SK-N-SH (cell line): ENCODE measurements around the gene PKP4. TPM values are rescaled to one million over a fixed set of nuclear protein-coding genes. Genes with fewer than 3 reads are reported as not detected.

Experiments used
- CTCF ChIA-PET: fragments of 300-600, 350-600 bp; formaldehyde crosslinking; extraction: SDS; loops from one replicate; lab custom pipeline; 2021; lab: Yijun Ruan, JAX
- POLR2A ChIA-PET: fragments of 350-600 bp; sonication (Branson Sonifier 250); formaldehyde crosslinking; extraction: SDS; loops from one replicate; lab custom pipeline; 2020; ENCODE audit warnings: antibody characterized with exemption, inconsistent platforms; lab: Yijun Ruan, JAX
- DNase-seq: peaks from one replicate; pipeline ENCODE4 v3.0.0; 2012
- H2AFZ ChIP-seq: fragments of 200-600 bp; sonication (generic); 2 replicates; pipeline ENCODE4 v1.8.1; 2016; ENCODE audit warnings: antibody characterized with exemption, mild to moderate bottlenecking, low read depth
- H3F3A ChIP-seq: fragments of 200-600 bp; sonication (generic); replicated peaks from 2 replicates; pipeline ENCODE3; 2016; ENCODE audit warnings: antibody characterized with exemption, mild to moderate bottlenecking; ENCODE audit not compliant: insufficient read depth
- H3K27ac ChIP-seq, 2 experiments: fragments of 200-500 bp in 1 of 2; fragments of 200-600 bp in 1 of 2; sonication (Bioruptor generic) in 1 of 2; sonication (generic), shearing (Covaris generic) in 1 of 2; 2 replicates each; pipeline versions ENCODE4 v1.5.1 to v1.6.1; 2014 to 2016; ENCODE audit warnings: low read depth in 2 of 2, inconsistent platforms in 1 of 2, low read length in 1 of 2, mild to moderate bottlenecking in 1 of 2, mixed read lengths in 1 of 2
- H3K27me3 ChIP-seq: fragments of 200-600 bp; sonication (generic), shearing (Covaris generic); 2 replicates; pipeline ENCODE4 v1.6.1; 2016; ENCODE audit warnings: mixed run types; ENCODE audit not compliant: insufficient read depth
- H3K36me3 ChIP-seq, 2 experiments: fragments of 200-500 bp in 1 of 2; fragments of 200-600 bp in 1 of 2; sonication (Bioruptor generic) in 1 of 2; sonication (generic) in 1 of 2; replicated peaks in 1 of 2; 2 replicates each; pipeline versions ENCODE3 to v1.5.1; 2014 to 2016; ENCODE audit warnings: low read length in 1 of 2, mild to moderate bottlenecking in 1 of 2; ENCODE audit not compliant: insufficient read depth in 2 of 2, control insufficient read depth in 1 of 2
- H3K4me1 ChIP-seq, 2 experiments: fragments of 200-500 bp in 1 of 2; fragments of 200-600 bp in 1 of 2; sonication (Bioruptor generic) in 1 of 2; sonication (generic), shearing (Covaris generic) in 1 of 2; 2 replicates each; pipeline versions ENCODE4 v1.5.1 to v1.6.1; 2014 to 2016; ENCODE audit warnings: low read depth in 1 of 2, low read length in 1 of 2, mixed run types in 1 of 2; ENCODE audit not compliant: insufficient read depth in 2 of 2, control insufficient read depth in 1 of 2
- H3K4me2 ChIP-seq: fragments of 200-600 bp; sonication (generic), shearing (Covaris generic); 2 replicates; pipeline ENCODE4 v1.6.1; 2017; ENCODE audit warnings: mixed run types
- H3K4me3 ChIP-seq, 2 experiments: fragments of 200-500 bp in 1 of 2; fragments of 200-600 bp in 1 of 2; sonication (Bioruptor generic) in 1 of 2; sonication (generic), shearing (Covaris generic) in 1 of 2; 2 replicates each; pipeline versions ENCODE4 v1.5.1 to v1.8.1; 2014 to 2016; ENCODE audit warnings: low read depth in 2 of 2, inconsistent platforms in 1 of 2, low read length in 1 of 2, mild to moderate bottlenecking in 1 of 2, mixed read lengths in 1 of 2, moderate library complexity in 1 of 2
- H3K79me2 ChIP-seq: fragments of 200-600 bp; sonication (generic); 2 replicates; pipeline ENCODE4 v1.8.1; 2017; ENCODE audit warnings: mild to moderate bottlenecking; ENCODE audit not compliant: insufficient read depth
- H3K9ac ChIP-seq: fragments of 200-600 bp; sonication (generic); 2 replicates; pipeline ENCODE4 v1.6.1; 2017; ENCODE audit warnings: mixed run types
- H3K9me2 ChIP-seq: fragments of 200-600 bp; sonication (generic); 2 replicates; pipeline ENCODE4 v1.6.1; 2017; ENCODE audit warnings: mixed run types
- H3K9me3 ChIP-seq: fragments of 200-600 bp; sonication (generic); 2 replicates; pipeline ENCODE4 v1.6.1; 2017; ENCODE audit warnings: mixed run types, mild to moderate bottlenecking, moderate library complexity
- H4K20me1 ChIP-seq: fragments of 200-600 bp; sonication (generic); 2 replicates; pipeline ENCODE4 v1.6.1; 2017; ENCODE audit warnings: mild to moderate bottlenecking, mixed run types; ENCODE audit not compliant: insufficient read depth
- FOSL2 ChIP-seq: IDR thresholded peaks from 2 replicates; pipeline ENCODE4 v1.4.0; 2012; ENCODE audit warnings: low read depth, mild to moderate bottlenecking, moderate library complexity, borderline replicate concordance
- SMC3 ChIP-seq: IDR thresholded peaks from 2 replicates; pipeline ENCODE4 v1.6.1; 2012; ENCODE audit warnings: low read depth, low read length, improper control_type of control experiment
- WGBS: methylation state at CpG from one replicate; pipeline ENCODE4 v1.1.6; 2017; ENCODE audit warnings: low lambda C conversion rate; 5-methylcytosine and 5-hydroxymethylcytosine counted together
- polyA plus RNA-seq, 3 experiments: library from polyadenylated mRNA; depleted of rRNA; stranded (reverse); fragments of >200 nt; gene quantifications; 2 replicates each; pipeline ENCODE4 v1.2.3, GENCODE V29; 2012
- TF ChIP-seq, protein P1 (sequence below): IDR thresholded peaks from 2 replicates; pipeline ENCODE4 v1.4.0; 2012; ENCODE audit warnings: low read depth
- TF ChIP-seq, protein P2 (sequence below): fragments of 200-600 bp; sonication (generic); IDR thresholded peaks from 2 replicates; pipeline ENCODE4 v1.6.1; 2017; ENCODE audit warnings: antibody characterized with exemption, mild to moderate bottlenecking, moderate library complexity

Gene PKP4
- polyA plus RNA-seq, 1 of the 3 experiments (the other 2 are of a cell fraction): 10.9 TPM

DNA sequence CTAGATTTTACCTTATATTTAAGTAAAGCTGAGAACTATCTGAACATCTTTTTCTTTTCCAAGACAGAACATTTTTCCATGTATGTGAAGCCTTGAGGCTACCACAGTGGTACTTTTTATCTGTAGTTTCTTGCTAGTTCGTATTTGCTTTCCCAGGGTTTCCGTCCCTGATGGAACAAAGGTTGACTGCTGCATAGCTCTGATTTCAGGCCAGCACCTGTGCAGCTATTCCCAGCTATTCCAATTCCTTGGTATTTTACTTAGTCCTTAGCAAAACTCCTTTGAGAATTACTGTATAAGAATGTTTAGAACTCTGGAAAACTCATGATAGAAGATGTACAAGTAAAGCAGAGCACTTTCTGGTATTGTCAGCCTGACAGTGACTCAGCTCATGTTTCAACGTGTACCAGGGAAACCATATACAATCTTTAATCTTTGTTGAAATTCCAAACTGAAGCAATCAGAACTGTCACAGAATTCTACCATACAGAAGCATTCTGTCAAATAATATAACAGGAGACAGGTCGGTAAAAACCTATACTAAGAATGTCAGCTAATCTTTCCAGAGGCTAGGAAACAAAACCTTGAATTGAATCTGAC lies 162.2 kb downstream of the PKP4 start:
- peaks cover 0 to 16% of the 10 kb centered on the region in 2 experiments for H3K36me3 ChIP-seq
- TF ChIP-seq, protein P1, sequence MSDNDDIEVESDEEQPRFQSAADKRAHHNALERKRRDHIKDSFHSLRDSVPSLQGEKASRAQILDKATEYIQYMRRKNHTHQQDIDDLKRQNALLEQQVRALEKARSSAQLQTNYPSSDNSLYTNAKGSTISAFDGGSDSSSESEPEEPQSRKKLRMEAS: no peak
- peaks cover 0 to 8% of the 10 kb centered on the region in 2 experiments; a peak in 1 of 4 replicates for H3K4me1 ChIP-seq
- no peak overlapping the region for H2AFZ ChIP-seq
- ChIA-PET POLR2A (no interaction called here), CTCF (interaction anchor here (0.7 to 0.9 kb wide), 3 partner anchors 8 to 157 kb away, joined by 3 read pairs; no protein-coding TSS in a partner anchor)
- no peaks in the 10 kb centered on the region for H3K79me2 ChIP-seq
- no peaks in the 10 kb centered on the region for H3F3A ChIP-seq
- no peaks in the 10 kb centered on the region for H4K20me1 ChIP-seq
- H3K27me3 ChIP-seq: no peaks in the 10 kb centered on the region
- no peak overlapping the region for H3K4me2 ChIP-seq
- no peaks in the 10 kb centered on the region for H3K9me2 ChIP-seq
- H3K4me3 ChIP-seq: no peak overlapping the region
- H3K27ac ChIP-seq: no peak overlapping the region
- H3K9me3 ChIP-seq: no peaks in the 10 kb centered on the region
- WGBS: 64% methylated on average over 4 of the region's 4 CpGs
- H3K9ac ChIP-seq: no peak overlapping the region
- no peak for DNase-seq

GRCh38 chr2:158619496-158619895 lies 162.7 kb downstream of the PKP4 start:
- H3K27me3 ChIP-seq: no peaks in the 10 kb centered on the region
- TF ChIP-seq, protein P2, sequence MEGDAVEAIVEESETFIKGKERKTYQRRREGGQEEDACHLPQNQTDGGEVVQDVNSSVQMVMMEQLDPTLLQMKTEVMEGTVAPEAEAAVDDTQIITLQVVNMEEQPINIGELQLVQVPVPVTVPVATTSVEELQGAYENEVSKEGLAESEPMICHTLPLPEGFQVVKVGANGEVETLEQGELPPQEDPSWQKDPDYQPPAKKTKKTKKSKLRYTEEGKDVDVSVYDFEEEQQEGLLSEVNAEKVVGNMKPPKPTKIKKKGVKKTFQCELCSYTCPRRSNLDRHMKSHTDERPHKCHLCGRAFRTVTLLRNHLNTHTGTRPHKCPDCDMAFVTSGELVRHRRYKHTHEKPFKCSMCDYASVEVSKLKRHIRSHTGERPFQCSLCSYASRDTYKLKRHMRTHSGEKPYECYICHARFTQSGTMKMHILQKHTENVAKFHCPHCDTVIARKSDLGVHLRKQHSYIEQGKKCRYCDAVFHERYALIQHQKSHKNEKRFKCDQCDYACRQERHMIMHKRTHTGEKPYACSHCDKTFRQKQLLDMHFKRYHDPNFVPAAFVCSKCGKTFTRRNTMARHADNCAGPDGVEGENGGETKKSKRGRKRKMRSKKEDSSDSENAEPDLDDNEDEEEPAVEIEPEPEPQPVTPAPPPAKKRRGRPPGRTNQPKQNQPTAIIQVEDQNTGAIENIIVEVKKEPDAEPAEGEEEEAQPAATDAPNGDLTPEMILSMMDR: no peak
- TF ChIP-seq FOSL2: peak; percentile 22; the same call in 1 of the 2 replicates
- no peak overlapping the region for H3K4me3 ChIP-seq
- H3K27ac ChIP-seq: no peak overlapping the region
- H3K4me1 ChIP-seq: peaks cover 0 to 8% of the 10 kb centered on the region in 2 experiments; a peak in 1 of 4 replicates
- no peaks in the 10 kb centered on the region for H3K9me3 ChIP-seq
- no peaks in the 10 kb centered on the region for H3K9me2 ChIP-seq
- no peaks in the 10 kb centered on the region for H3F3A ChIP-seq
- H3K9ac ChIP-seq: no peak overlapping the region
- H2AFZ ChIP-seq: no peak overlapping the region
- no peaks in the 10 kb centered on the region for H3K79me2 ChIP-seq
- no peaks in the 10 kb centered on the region for H4K20me1 ChIP-seq
- no peak overlapping the region for H3K4me2 ChIP-seq
- peaks cover 3 to 18% of the 10 kb centered on the region in 2 experiments for H3K36me3 ChIP-seq
- DNase-seq: no peak
- WGBS: 93% methylated on average over 2 of the region's 2 CpGs
- POLR2A ChIA-PET: no interaction called here
- CTCF ChIA-PET: interaction anchor here (0.9 kb wide), 1 partner anchor 158 kb away, joined by 3 read pairs; no protein-coding TSS in a partner anchor

GRCh38 chr2:158620656-158621055 lies 163.9 kb downstream of the PKP4 start:
- 95% methylated on average over 2 of the region's 2 CpGs for WGBS
- DNase-seq: no peak
- H3K9ac ChIP-seq: no peak overlapping the region
- no peak overlapping the region for H3K27ac ChIP-seq
- H3K9me2 ChIP-seq: no peaks in the 10 kb centered on the region
- H2AFZ ChIP-seq: no peak overlapping the region
- H3K4me1 ChIP-seq: peaks cover 0 to 8% of the 10 kb centered on the region in 2 experiments; a peak in 1 of 4 replicates
- H3K9me3 ChIP-seq: no peaks in the 10 kb centered on the region
- no peaks in the 10 kb centered on the region for H4K20me1 ChIP-seq
- H3K36me3 ChIP-seq: peaks cover 4 to 26% of the 10 kb centered on the region in 2 experiments
- ChIA-PET POLR2A (no interaction called here), CTCF (no interaction called here)
- no peak overlapping the region for H3K4me2 ChIP-seq
- TF ChIP-seq SMC3: no peak
- no peaks in the 10 kb centered on the region for H3K27me3 ChIP-seq
- no peaks in the 10 kb centered on the region for H3K79me2 ChIP-seq
- no peak overlapping the region for H3K4me3 ChIP-seq
- H3F3A ChIP-seq: no peaks in the 10 kb centered on the region
